ENCODE data around the gene LRIG1.

Gene LRIG1

GRCh38 chr3:66383998-66384745 is 116.7 kb downstream of the LRIG1 start:
- DNase-seq = no peak

DNA sequence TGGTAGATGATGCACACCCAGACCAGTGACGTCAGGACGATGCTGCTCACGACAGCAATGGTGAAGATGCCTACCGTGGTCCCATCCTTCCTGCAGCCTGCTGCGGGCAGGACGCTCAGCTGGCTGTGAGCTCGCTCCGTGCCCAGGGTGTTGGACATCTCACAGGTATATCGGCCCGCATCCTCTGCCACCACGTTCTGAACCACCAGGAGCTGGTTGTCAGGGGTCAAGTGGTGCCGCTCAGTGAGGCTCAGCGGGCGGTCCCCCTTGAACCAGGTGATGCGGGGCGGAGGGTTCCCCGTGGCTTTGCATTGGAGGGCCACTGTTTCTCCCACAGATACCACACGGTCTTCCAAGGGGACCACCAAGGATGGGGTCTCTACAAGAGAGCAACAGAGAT is 117.8 kb downstream of the LRIG1 start:
- DNase-seq = no peak

- no peak for DNase-seq
Observed at GRCh38 chr3:66382142-66382541, 118.7 kb downstream of the LRIG1 start.

DNA sequence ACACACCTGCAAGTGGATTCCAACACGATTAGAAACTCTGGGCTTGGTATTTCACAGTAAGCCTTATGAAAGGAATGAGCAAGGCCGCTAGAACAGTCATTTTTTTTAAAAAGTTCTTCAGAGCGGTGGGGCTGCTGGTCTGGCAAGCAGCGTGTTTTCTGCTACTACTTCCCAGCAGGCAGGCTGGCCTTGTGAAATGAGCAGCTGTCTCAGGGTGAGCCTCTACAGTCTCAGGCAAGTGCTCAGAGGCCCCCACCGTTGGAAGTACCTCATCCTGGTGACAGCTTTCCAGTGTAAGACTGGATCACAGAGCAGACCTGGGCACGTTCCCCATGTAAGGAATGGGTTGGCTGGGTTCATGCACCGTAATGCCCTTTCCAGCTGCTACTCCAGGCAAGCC is 119.2 kb downstream of the LRIG1 start:
- no peak for DNase-seq

GRCh38 chr3:66380200-66380932 is 120.5 kb downstream of the LRIG1 start:
- no peak for DNase-seq

DNA sequence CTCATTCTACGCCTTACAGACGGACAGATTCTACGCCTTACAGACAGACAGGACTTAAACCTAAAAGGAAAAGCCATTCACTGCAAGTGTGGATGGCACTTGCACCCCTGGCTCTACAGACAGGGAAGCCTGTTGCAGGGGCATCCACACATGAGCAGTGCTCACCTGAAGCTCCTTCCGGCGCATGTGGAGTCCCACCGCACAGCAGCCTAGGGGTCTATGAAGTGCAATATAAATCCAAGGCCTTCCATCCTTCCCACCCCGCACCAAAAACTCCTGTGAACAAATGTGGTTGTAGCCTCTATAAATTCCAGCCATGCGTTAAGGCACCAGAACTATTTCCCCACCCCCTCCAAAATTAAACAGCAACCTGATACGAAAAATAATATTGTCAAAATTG is 121.3 kb downstream of the LRIG1 start:
- DNase-seq = no peak

GRCh38 chr3:66378256-66378655 is 122.6 kb downstream of the LRIG1 start:
- peak in 4 of 5 experiments; percentile 22 to 80 (median 34) for DNase-seq

DNA sequence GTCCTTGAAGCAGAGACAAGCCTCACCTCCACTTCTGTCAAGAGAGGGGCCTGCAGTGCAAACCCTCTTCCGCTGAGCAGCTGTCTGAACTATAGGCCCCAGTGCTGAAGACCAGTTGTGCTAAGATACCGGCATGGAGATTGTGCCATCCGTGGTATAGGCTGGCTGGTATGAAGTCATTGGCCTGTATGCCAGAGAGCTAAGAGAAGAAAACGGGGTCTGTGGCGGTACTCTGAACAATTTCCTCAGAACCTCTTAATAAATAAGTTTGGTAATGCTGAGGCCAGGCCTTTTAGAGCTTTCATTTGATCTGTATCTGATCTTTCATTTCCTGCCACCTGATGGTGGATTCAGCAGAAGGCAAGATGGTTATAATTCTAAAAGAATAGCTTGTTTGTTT is 123.0 kb downstream of the LRIG1 start:
- DNase-seq = peak in 2 of 5 experiments; percentile 15 to 88

DNA sequence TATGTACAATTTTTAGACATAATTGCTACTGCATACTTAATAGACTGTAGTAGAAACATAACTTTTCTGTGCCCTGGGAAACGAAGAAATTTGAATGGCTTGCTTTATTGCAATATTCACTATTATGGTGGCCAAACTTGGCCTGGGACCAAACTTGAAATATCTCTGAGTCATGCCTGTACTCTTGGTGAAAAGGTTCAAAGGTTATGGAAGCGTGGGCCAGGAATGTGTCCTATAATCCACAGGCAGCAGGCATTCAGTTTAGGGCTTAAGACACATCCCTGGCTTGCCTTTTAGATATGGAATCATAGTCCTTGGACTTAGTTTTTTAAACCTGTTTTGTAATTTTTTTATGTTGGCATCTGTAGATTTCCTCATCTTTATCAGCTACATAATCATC is 124.3 kb downstream of the LRIG1 start:
- DNase-seq = no peak

GRCh38 chr3:66372681-66373350 is 128.0 kb downstream of the LRIG1 start:
- DNase-seq = peak in 2 of 5 experiments; percentile 45 to 69

DNA sequence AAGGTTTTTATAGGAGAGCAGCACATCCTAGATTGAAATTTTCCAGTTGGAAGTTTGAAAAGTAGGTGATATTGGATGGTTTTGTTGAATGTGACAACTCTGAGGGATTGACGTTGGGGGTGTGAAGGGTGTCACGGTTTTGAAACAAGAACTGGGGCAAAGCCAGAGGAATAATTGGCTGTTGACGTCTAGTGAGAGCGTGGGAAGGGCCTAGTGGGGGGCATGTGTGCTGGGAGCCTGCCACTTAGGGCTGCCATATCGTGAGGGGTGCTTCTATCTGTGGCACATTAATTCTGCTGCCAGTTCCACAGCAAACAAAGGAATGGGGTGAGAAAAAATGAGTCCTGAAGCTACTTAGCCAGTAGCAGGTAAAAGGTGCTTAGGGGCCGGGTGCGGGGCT is 129.4 kb downstream of the LRIG1 start:
- no peak for DNase-seq

DNA sequence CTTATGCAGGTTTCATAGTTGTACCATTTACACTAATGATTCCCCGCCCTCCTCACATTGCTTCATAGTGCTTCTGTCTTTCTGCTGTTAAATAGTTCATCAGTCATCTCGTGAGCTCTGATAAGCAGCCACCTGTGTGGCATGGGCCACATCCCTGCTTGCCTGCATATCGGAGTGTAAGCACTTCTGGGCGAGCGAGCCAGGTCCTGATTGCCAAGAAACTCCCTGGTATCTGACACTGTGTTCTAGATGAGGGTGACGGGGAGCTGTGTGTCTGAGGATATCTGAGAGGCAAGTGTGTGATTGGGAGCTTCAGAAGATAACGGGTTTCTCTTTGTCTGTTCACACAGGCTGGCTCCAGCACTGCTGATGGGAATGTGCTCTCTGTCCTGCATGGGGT is 130.6 kb downstream of the LRIG1 start:
- no peak for DNase-seq

GRCh38 chr3:66367979-66368378 is 132.8 kb downstream of the LRIG1 start:
- no peak for DNase-seq

- DNase-seq = no peak
Observed at GRCh38 chr3:66366747-66367146, 134.1 kb downstream of the LRIG1 start.

- no peak for DNase-seq
Observed at GRCh38 chr3:66365080-66365479, 135.7 kb downstream of the LRIG1 start.

GRCh38 chr3:66363148-66363547 is 137.7 kb downstream of the LRIG1 start:
- no peak for DNase-seq

DNA sequence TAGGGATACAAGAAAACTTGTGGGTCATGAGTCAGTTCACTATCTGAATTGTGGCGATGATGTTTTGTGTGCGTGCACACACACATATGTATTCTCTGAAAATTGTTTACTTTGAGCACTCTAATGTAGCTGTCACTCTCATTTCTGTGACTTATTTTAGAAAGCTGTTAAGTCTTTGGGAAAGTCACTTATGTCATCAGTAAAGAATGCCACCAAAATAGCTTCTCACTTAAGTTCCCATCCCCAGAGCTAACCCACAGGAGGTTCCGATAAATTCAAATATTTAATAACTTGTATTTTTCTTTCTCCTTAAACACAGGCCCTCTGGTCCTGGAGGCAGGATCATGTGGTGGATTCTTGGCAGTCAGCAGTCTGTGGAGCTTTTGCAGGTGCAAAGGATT is 138.3 kb downstream of the LRIG1 start:
- no peak for DNase-seq

GRCh38 chr3:66361356-66361755 is 139.5 kb downstream of the LRIG1 start:
- DNase-seq = no peak

DNA sequence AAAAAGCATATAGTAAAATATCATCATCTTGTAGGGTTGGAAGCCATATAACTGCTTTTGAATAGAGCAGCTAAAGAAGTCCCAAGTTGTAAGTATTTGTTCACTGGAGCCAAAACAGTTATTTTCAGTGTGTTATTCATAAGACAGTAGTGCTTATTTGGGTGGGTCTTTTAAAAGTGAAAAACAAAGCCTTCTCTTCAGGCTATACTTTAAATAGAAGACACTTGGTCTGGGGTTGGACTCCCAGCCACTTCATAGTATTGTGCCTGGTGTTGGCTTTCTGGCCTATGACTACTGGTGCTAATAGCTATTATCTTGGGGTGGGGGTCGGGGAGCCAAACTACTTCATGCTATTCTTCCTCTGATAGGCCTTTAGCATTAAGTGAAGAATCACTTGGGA is 144.8 kb downstream of the LRIG1 start:
- DNase-seq = no peak

- peak in 1 of 5 experiments; percentile 90 for DNase-seq
Observed at GRCh38 chr3:66355394-66355793, 145.4 kb downstream of the LRIG1 start.

DNA sequence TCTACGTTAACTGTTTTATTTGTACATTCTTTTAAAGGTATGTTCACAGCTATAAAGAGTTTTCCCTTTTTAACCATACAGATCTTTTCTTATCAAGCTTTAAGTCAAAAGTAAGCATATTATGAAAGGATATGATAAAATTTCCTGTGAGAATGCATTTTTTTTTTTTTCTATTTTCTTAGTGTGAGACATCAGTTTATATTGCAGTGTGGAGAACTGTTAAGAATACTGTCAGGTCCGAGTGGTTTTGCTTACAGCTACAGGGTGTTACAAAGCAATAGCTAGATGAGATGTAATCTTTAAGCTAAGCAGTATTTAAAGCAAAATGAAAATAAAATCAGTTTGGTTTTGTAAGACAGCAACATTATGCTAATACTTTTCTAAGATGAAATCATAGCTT is 146.8 kb downstream of the LRIG1 start:
- peak in 2 of 5 experiments; percentile 4 to 79 for DNase-seq

DNA sequence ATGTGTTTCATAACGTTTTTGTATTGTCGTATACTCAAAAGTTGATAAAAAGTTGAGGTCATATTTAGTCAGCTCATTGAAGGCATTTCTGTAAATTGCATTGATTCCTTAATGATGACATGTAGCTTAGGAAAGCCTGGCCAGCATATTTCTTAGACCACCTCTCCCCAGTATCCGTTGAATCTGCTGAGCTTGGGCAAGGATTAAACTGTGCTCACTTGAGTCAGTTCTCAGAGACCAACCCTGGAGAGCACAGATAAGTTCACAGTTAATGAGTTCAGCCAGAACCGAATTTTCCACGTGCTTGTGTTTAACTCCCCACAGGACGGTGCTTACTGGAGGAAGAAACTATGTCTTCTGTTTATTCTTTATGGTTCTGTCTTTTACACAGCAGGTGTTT is 147.3 kb downstream of the LRIG1 start:
- no peak for DNase-seq

- DNase-seq = no peak
Observed at GRCh38 chr3:66353039-66353438, 147.8 kb downstream of the LRIG1 start.

- DNase-seq = no peak
Observed at GRCh38 chr3:66350601-66351000, 150.2 kb downstream of the LRIG1 start.
